MM.1S (cell line): Measurements from ENCODE around the gene S100B.

Experiments
- DNase-seq: peaks from one replicate; pipeline ENCODE4 v3.0.0-alpha.2; 2015
- H2AFZ ChIP-seq: fragments of 300-600 bp; sonication (generic); 2 replicates; pipeline ENCODE4 v1.6.0; 2016; ENCODE audit warnings: antibody characterized with exemption, low read length
- H3F3A ChIP-seq: fragments of 300-600 bp; sonication (generic); 2 replicates; pipeline ENCODE4 v1.6.1; 2016; ENCODE audit warnings: mild to moderate bottlenecking, antibody characterized with exemption, low read length, moderate library complexity, mixed read lengths; ENCODE audit not compliant: insufficient read depth
- H3K27ac ChIP-seq: fragments of 300-600 bp; sonication (generic); 2 replicates; pipeline ENCODE4 v1.5.1; 2016; ENCODE audit warnings: mild to moderate bottlenecking, low read length
- H3K27me3 ChIP-seq: fragments of 300-600 bp; sonication (generic); replicated peaks from 2 replicates; pipeline ENCODE4 v1.6.0; 2016; ENCODE audit warnings: low read length; ENCODE audit not compliant: insufficient read depth
- H3K36me3 ChIP-seq: fragments of 300-600 bp; sonication (generic); replicated peaks from 2 replicates; pipeline ENCODE4 v1.6.1; 2016; ENCODE audit warnings: mild to moderate bottlenecking, low read length, mixed read lengths; ENCODE audit not compliant: insufficient read depth
- H3K4me1 ChIP-seq: fragments of 300-600 bp; sonication (generic); 2 replicates; pipeline ENCODE4 v1.6.1; 2016; ENCODE audit warnings: low read length, mixed read lengths
- H3K4me2 ChIP-seq: fragments of 300-600 bp; sonication (generic); 2 replicates; pipeline ENCODE4 v1.6.0; 2016; ENCODE audit warnings: low read depth, low read length
- H3K4me3 ChIP-seq: fragments of 300-600 bp; sonication (generic); 2 replicates; pipeline ENCODE4 v1.5.1; 2016; ENCODE audit warnings: low read length, mixed read lengths
- H3K79me2 ChIP-seq: fragments of 300-600 bp; sonication (generic); 2 replicates; pipeline ENCODE4 v1.6.1; 2016; ENCODE audit warnings: mixed run types, low read length, mixed read lengths
- H3K9ac ChIP-seq: fragments of 300-600 bp; sonication (generic); 2 replicates; pipeline ENCODE4 v1.6.1; 2016; ENCODE audit warnings: low read length, mixed read lengths
- H3K9me2 ChIP-seq: fragments of 300-600 bp; sonication (generic); replicated peaks from 2 replicates; pipeline ENCODE4 v1.6.1; 2016; ENCODE audit warnings: mild to moderate bottlenecking, low read length, mixed read lengths; ENCODE audit not compliant: insufficient read depth
- H3K9me3 ChIP-seq: fragments of 300-600 bp; sonication (generic); replicated peaks from 2 replicates; pipeline ENCODE4 v1.6.1; 2016; ENCODE audit warnings: mild to moderate bottlenecking, low read length, mixed read lengths; ENCODE audit not compliant: insufficient read depth
- H4K20me1 ChIP-seq: fragments of 300-600 bp; sonication (generic); 2 replicates; pipeline ENCODE4 v1.6.1; 2016; ENCODE audit warnings: mild to moderate bottlenecking, low read length, moderate library complexity, mixed read lengths; ENCODE audit not compliant: insufficient read depth
- EZH2 ChIP-seq: fragments of 300-600 bp; sonication (generic); optimal IDR thresholded peaks from 2 replicates; pipeline ENCODE3; 2017; ENCODE audit warnings: low read depth, mild to moderate bottlenecking, antibody characterized with exemption, low read length, mixed read lengths
- EZH2phosphoT487 ChIP-seq: fragments of 300-600 bp; sonication (generic); IDR thresholded peaks from 2 replicates; pipeline ENCODE4 v1.6.1; 2018; ENCODE audit warnings: antibody characterized with exemption, low read length
- TF ChIP-seq, protein P1 (sequence below): fragments of 300-600 bp; sonication (generic); IDR thresholded peaks from 2 replicates; pipeline ENCODE4 v1.5.1; 2016; ENCODE audit warnings: antibody characterized with exemption, low read length, mixed read lengths

S100B gene

GRCh38 chr21:46645840-46646239 is 41.0 kb upstream of the S100B start:
- Histone ChIP-seq H3K79me2 (no peaks in the 10 kb centered on the region), H3K9ac (no peak overlapping the region), H4K20me1 (no peaks in the 10 kb centered on the region), H3K27ac (no peak overlapping the region), H3K27me3 (no peaks in the 10 kb centered on the region), H3K4me1 (no peaks in the 10 kb centered on the region), H3K4me2 (no peak overlapping the region), H3F3A (no peaks in the 10 kb centered on the region), H3K9me2 (no peaks in the 10 kb centered on the region), H3K36me3 (no peaks in the 10 kb centered on the region; the same call in 1 of the 2 replicates), H3K9me3 (no peaks in the 10 kb centered on the region), H2AFZ (no peak overlapping the region), H3K4me3 (no peak overlapping the region)
- DNase-seq: no peak
- TF ChIP-seq EZH2phosphoT487 (no peak), EZH2 (no peak)
- TF ChIP-seq, protein P1, sequence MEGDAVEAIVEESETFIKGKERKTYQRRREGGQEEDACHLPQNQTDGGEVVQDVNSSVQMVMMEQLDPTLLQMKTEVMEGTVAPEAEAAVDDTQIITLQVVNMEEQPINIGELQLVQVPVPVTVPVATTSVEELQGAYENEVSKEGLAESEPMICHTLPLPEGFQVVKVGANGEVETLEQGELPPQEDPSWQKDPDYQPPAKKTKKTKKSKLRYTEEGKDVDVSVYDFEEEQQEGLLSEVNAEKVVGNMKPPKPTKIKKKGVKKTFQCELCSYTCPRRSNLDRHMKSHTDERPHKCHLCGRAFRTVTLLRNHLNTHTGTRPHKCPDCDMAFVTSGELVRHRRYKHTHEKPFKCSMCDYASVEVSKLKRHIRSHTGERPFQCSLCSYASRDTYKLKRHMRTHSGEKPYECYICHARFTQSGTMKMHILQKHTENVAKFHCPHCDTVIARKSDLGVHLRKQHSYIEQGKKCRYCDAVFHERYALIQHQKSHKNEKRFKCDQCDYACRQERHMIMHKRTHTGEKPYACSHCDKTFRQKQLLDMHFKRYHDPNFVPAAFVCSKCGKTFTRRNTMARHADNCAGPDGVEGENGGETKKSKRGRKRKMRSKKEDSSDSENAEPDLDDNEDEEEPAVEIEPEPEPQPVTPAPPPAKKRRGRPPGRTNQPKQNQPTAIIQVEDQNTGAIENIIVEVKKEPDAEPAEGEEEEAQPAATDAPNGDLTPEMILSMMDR: no peak

- Histone ChIP-seq H3K4me2 (no peak overlapping the region), H3K36me3 (no peaks in the 10 kb centered on the region; the same call in 1 of the 2 replicates)
Observed at GRCh38 chr21:46643379-46644177, 38.7 kb upstream of the S100B start.

GRCh38 chr21:46641656-46642055 is 36.8 kb upstream of the S100B start:
- DNase-seq: no peak
- H3K9ac ChIP-seq: no peak overlapping the region

More at GRCh38 chr21:46643379-46644177, 38.7 kb upstream of the S100B start:
- Histone ChIP-seq H3K27ac (no peak overlapping the region), H3F3A (no peaks in the 10 kb centered on the region), H4K20me1 (no peaks in the 10 kb centered on the region), H3K9me2 (no peaks in the 10 kb centered on the region), H3K4me1 (no peaks in the 10 kb centered on the region), H3K79me2 (no peaks in the 10 kb centered on the region), H3K27me3 (no peaks in the 10 kb centered on the region), H3K4me3 (no peak overlapping the region), H3K9ac (no peak overlapping the region), H2AFZ (no peak overlapping the region), H3K9me3 (no peaks in the 10 kb centered on the region)
- DNase-seq: no peak
- TF ChIP-seq, protein P1: no peak
- no peak for TF ChIP-seq EZH2phosphoT487
- TF ChIP-seq EZH2: no peak

More at GRCh38 chr21:46641656-46642055, 36.8 kb upstream of the S100B start:
- Histone ChIP-seq H3K9me2 (no peaks in the 10 kb centered on the region), H3K79me2 (no peaks in the 10 kb centered on the region), H3K4me1 (0 out of 2 replicates have a peak, but pooled peaks cover under 1% of the 10 kb centered on the region), H3K36me3 (no peaks in the 10 kb centered on the region), H4K20me1 (no peaks in the 10 kb centered on the region), H2AFZ (no peak overlapping the region), H3K27me3 (no peaks in the 10 kb centered on the region), H3K9me3 (no peaks in the 10 kb centered on the region), H3F3A (no peaks in the 10 kb centered on the region), H3K27ac (no peak overlapping the region), H3K4me3 (no peak overlapping the region), H3K4me2 (no peak overlapping the region)
- TF ChIP-seq EZH2phosphoT487: no peak
- no peak for TF ChIP-seq EZH2
- TF ChIP-seq, protein P1: no peak
